A673 (cell line): ENCODE results near the gene ZNF366. TPM values are rescaled to one million over a fixed set of nuclear protein-coding genes. Genes with fewer than 3 reads are reported as not detected.

ENCODE experiments used
- BruUV-seq: library from RNA; stranded (reverse); fragments of 400-500 nt; replicated peaks from 2 replicates; lab custom pipeline; 2021; lab: Mats Ljungman, UMichigan
- CTCF ChIA-PET: fragments of 300-600 bp; sonication (Branson Sonifier 250); formaldehyde crosslinking; loops from one replicate; lab custom pipeline; 2022; ENCODE audit warnings: antibody characterized with exemption; lab: Charles Lee
- POLR2A ChIA-PET: fragments of 300-600 bp; sonication (Branson Sonifier 250); formaldehyde crosslinking; loops from one replicate; lab custom pipeline; 2022; ENCODE audit warnings: antibody characterized with exemption; ENCODE audit not compliant: low non-redundant PET; lab: Charles Lee
- DNase-seq: peaks from one replicate; pipeline ENCODE4 v3.0.0-alpha.2; 2015; ENCODE audit warnings: low spot score
- H3K27ac ChIP-seq: fragments of 200-600 bp; sonication (generic); 2 replicates; pipeline ENCODE4 v1.5.1; 2016; ENCODE audit warnings: mixed run types, low read depth, mild to moderate bottlenecking, mixed read lengths, antibody characterized with exemption, low read length; ENCODE audit not compliant: poor library complexity, severe bottlenecking
- H3K27me3 ChIP-seq: fragments of 200-600 bp; sonication (generic); replicated peaks from 2 replicates; pipeline ENCODE4 v1.6.1; 2017; ENCODE audit warnings: mixed run types, low read depth, mild to moderate bottlenecking, mixed read lengths, antibody characterized with exemption, low read length; ENCODE audit not compliant: insufficient read depth, poor library complexity
- H3K36me3 ChIP-seq: fragments of 200-600 bp; sonication (generic); 2 replicates; pipeline ENCODE4 v1.6.1; 2016; ENCODE audit warnings: mixed run types, mild to moderate bottlenecking, mixed read lengths, antibody characterized with exemption, low read length; ENCODE audit not compliant: insufficient read depth, poor library complexity, severe bottlenecking
- H3K4me1 ChIP-seq: fragments of 200-600 bp; sonication (generic); 2 replicates; pipeline ENCODE4 v1.6.1; 2017; ENCODE audit warnings: mixed run types, mild to moderate bottlenecking, mixed read lengths, antibody characterized with exemption, low read length; ENCODE audit not compliant: insufficient read depth, poor library complexity, severe bottlenecking
- H3K4me3 ChIP-seq: fragments of 200-600 bp; sonication (generic); 2 replicates; pipeline ENCODE4 v1.5.1; 2016; ENCODE audit warnings: low read depth, mixed run types, mild to moderate bottlenecking, mixed read lengths, low read length; ENCODE audit not compliant: poor library complexity, severe bottlenecking
- H3K9me3 ChIP-seq: fragments of 200-600 bp; sonication (generic); 2 replicates; pipeline ENCODE4 v1.6.1; 2016; ENCODE audit warnings: mixed run types, low read depth, mild to moderate bottlenecking, mixed read lengths, antibody characterized with exemption, low read length; ENCODE audit not compliant: poor library complexity, severe bottlenecking
- EZH2 ChIP-seq: fragments of 200-600 bp; sonication (generic); IDR thresholded peaks from 2 replicates; pipeline ENCODE4 v1.6.1; 2017; ENCODE audit warnings: borderline replicate concordance, low read depth, mild to moderate bottlenecking, mixed read lengths, antibody characterized with exemption, low read length; ENCODE audit not compliant: poor library complexity, severe bottlenecking
- intact Hi-C: fragments of 100-400 bp; cut with micrococcal nuclease; formaldehyde crosslinking; loops from one replicate; pipeline ENCODE4 v1.10.0; 2022; ENCODE audit not compliant: unreplicated experiment
- total RNA-seq: library from RNA; stranded (reverse); gene quantifications from 2 replicates; pipeline ENCODE4 v1.2.3, GENCODE V29; 2021
- TF ChIP-seq, protein P1 (sequence below): fragments of 300-800, 200-600 bp; sonication (generic); conservative IDR thresholded peaks from 2 replicates; pipeline ENCODE4 v1.5.1; 2017; ENCODE audit warnings: low read depth, mild to moderate bottlenecking, antibody characterized with exemption, low read length, moderate library complexity, mixed read lengths

The ZNF366 gene
- total RNA-seq, 1 experiment from 2014 or later, result not detected

DNA sequence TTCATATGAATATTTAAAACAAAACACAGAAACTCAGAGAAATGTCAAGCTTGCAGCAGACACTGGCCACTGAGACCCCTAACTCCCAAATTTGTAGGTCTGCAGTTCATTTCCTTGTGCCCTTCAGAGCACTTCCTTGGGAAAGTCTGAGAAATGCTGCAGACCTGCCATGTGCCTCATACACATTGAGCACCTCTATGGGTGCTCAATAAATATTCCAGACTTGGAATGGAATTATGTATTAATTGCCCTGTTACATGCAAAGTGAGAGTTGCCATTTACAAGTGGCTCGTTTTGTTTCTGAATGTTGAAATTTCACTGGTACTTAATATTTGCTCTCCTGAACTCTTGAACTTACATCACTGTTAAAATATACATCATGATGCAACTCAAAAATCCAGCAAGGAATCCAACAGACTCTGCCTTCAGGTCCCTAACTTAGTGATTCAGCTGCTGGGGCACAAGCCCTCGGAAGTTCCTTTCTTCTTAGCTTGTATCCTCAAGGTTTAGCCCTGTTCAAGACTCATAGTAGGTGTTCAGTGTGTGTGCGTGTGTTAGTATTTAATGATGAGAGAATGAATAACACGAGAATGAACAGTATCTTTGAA, 96.4 kb downstream of the ZNF366 start:
- Histone ChIP-seq H3K9me3 (no peaks in the 10 kb centered on the region), H3K4me1 (peaks cover 16% of the 10 kb centered on the region), H3K27ac (no peak overlapping the region), H3K36me3 (no peaks in the 10 kb centered on the region), H3K4me3 (no peak overlapping the region), H3K27me3 (peaks cover 13% of the 10 kb centered on the region)
- ChIA-PET CTCF (no interaction called here), POLR2A (no interaction called here)
- intact Hi-C loops, result no loop called here
- DNase-seq, result no peak
- no TSS peak for BruUV-seq
- TF ChIP-seq EZH2, result no peak
- TF ChIP-seq, protein P1, sequence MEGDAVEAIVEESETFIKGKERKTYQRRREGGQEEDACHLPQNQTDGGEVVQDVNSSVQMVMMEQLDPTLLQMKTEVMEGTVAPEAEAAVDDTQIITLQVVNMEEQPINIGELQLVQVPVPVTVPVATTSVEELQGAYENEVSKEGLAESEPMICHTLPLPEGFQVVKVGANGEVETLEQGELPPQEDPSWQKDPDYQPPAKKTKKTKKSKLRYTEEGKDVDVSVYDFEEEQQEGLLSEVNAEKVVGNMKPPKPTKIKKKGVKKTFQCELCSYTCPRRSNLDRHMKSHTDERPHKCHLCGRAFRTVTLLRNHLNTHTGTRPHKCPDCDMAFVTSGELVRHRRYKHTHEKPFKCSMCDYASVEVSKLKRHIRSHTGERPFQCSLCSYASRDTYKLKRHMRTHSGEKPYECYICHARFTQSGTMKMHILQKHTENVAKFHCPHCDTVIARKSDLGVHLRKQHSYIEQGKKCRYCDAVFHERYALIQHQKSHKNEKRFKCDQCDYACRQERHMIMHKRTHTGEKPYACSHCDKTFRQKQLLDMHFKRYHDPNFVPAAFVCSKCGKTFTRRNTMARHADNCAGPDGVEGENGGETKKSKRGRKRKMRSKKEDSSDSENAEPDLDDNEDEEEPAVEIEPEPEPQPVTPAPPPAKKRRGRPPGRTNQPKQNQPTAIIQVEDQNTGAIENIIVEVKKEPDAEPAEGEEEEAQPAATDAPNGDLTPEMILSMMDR, result no peak

DNA sequence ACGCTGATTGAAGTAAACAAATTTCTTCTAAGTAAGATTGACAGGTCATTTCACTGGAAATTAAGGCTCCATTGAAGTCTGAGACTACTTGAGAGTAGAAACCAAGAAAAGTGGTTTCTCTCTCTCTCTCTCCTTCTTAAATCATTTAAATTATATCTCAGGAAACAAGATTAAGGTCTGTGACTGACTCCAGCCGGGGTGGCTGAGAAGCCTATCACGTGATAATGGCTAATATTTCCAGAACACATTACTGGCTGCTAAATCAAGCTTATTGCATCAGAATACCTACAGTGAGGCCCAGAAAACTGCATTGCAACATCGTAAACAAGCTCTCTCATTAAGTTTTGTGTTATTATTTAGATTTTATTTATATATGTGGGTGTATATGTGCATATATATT, 98.6 kb downstream of the ZNF366 start:
- peaks cover 9% of the 10 kb centered on the region for H3K27me3 ChIP-seq
- intact Hi-C loops, result no loop called here
- peak; percentile 64 for DNase-seq
- peaks cover 16% of the 10 kb centered on the region for H3K4me1 ChIP-seq
- H3K27ac ChIP-seq, result no peak overlapping the region
- no peaks in the 10 kb centered on the region for H3K36me3 ChIP-seq
- ChIA-PET POLR2A (no interaction called here), CTCF (no interaction called here)
- BruUV-seq, result no TSS peak
- no peak overlapping the region for H3K4me3 ChIP-seq
- H3K9me3 ChIP-seq, result no peaks in the 10 kb centered on the region
- TF ChIP-seq, protein P1, result no peak
- TF ChIP-seq EZH2, result no peak

DNA sequence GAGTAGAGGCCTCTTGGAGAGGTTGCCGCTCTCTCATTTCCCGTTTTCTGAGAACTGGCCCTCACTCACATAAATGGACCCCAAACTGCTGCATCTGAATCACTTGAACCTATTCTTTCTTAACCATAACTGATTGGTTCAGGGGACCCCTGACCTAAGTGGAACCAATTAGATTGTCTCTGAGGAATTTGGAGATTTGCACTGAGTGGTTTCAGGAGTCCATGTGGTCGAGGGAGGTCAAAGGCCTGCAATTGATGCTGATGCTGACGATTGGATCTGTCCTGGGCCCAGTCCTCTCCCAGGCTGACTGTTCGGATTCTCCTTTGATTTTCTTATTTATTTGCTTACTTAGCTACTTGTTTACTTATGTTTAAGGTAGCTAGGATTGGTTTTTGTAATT, 99.1 kb downstream of the ZNF366 start:
- no peaks in the 10 kb centered on the region for H3K9me3 ChIP-seq
- DNase-seq, result no peak
- ChIA-PET POLR2A (no interaction called here), CTCF (no interaction called here)
- TF ChIP-seq, protein P1, result no peak
- no peak for TF ChIP-seq EZH2
- H3K27me3 ChIP-seq, result peaks cover 9% of the 10 kb centered on the region
- no peak overlapping the region for H3K4me3 ChIP-seq
- H3K36me3 ChIP-seq, result no peaks in the 10 kb centered on the region
- peaks cover 16% of the 10 kb centered on the region for H3K4me1 ChIP-seq
- intact Hi-C loops, result no loop called here
- no TSS peak for BruUV-seq
- H3K27ac ChIP-seq, result no peak overlapping the region
